ENCODE data around the gene RAN. TPM values are rescaled to one million over a fixed set of nuclear protein-coding genes. Genes with fewer than 3 reads are reported as not detected.

RAN gene
- total and polyA plus RNA-seq, 8 donors = 431 to 665 (median 563) TPM

GRCh38 chr12:130868412-130868811 is 3.5 kb upstream of the RAN start:
- TF ChIP-seq CTCF (IDR thresholded peaks at IDR 0.05) = no peak
- H3K9me3 ChIP-seq = no peaks in the 10 kb centered on the region
- ATAC-seq = no peak
- H3K36me3 ChIP-seq = peaks cover 0 to 5% of the 10 kb centered on the region in 2 donors
- no peak for DNase-seq
- intact Hi-C loops (cut with DNase I) = no loop called here
- no peaks in the 10 kb centered on the region for H3K27me3 ChIP-seq
- peaks cover 11 to 17% of the 10 kb centered on the region in 2 donors for H3K4me1 ChIP-seq
- no peak overlapping the region for H3K27ac ChIP-seq
- no peak overlapping the region for H3K4me3 ChIP-seq

- peak overlapping the region; percentile 83 to 87 for H3K27ac ChIP-seq
- peak overlapping the region; percentile 53 to 90 for H3K4me3 ChIP-seq
- peaks cover 15 to 32% of the 10 kb centered on the region in 2 donors for H3K4me1 ChIP-seq
- DNase-seq (peak in 3 of 4 donors; percentile 35 to 80 (median 60)), ATAC-seq (peak; percentile 64)
- no peaks in the 10 kb centered on the region for H3K27me3 ChIP-seq
- H3K36me3 ChIP-seq = peaks cover 0 to 28% of the 10 kb centered on the region in 2 donors
- peak; percentile 23 to 66 for TF ChIP-seq CTCF (IDR thresholded peaks at IDR 0.05)
- H3K9me3 ChIP-seq = no peaks in the 10 kb centered on the region
- intact Hi-C loops (cut with DNase I) = no loop called here
These were observed 1.2 kb upstream of the RAN start for GRCh38 chr12:130870442-130871285.

- Histone ChIP-seq H3K36me3 (peaks cover 0 to 45% of the 10 kb centered on the region in 2 donors), H3K27ac (peak overlapping the region; percentile 85 to 87), H3K27me3 (no peaks in the 10 kb centered on the region), H3K4me3 (peak overlapping the region; percentile 70 to 90), H3K9me3 (no peaks in the 10 kb centered on the region), H3K4me1 (peaks cover 15 to 32% of the 10 kb centered on the region in 2 donors)
- no peak for TF ChIP-seq CTCF (IDR thresholded peaks at IDR 0.05)
- DNase-seq = peak in 2 of 4 donors; percentile 34 to 88
- intact Hi-C loops (cut with DNase I) = no loop called here
- peak; percentile 30 for ATAC-seq
These were observed 572 bp downstream of the RAN start for GRCh38 chr12:130872179-130873096.

GRCh38 chr12:130873106-130873795 is 1.4 kb downstream of the RAN start:
- H3K36me3 ChIP-seq = peaks cover 0 to 48% of the 10 kb centered on the region in 2 donors
- no peak for TF ChIP-seq CTCF (IDR thresholded peaks at IDR 0.05)
- no peaks in the 10 kb centered on the region for H3K27me3 ChIP-seq
- intact Hi-C loops (cut with DNase I) = no loop called here
- H3K4me3 ChIP-seq = peak overlapping the region; percentile 70 to 90
- H3K4me1 ChIP-seq = peaks cover 15 to 32% of the 10 kb centered on the region in 2 donors
- no peak overlapping the region for H3K27ac ChIP-seq
- ATAC-seq = no peak
- DNase-seq = no peak
- H3K9me3 ChIP-seq = no peaks in the 10 kb centered on the region
